22Rv1 (cell line): ENCODE data around the gene CPNE4.

ENCODE experiments used
- ZFX ChIP-seq: fragments of 450-650 bp; IDR thresholded peaks from 2 replicates; pipeline ENCODE4 v1.6.1; 2017; ENCODE audit warnings: antibody characterized with exemption, borderline replicate concordance
- TF ChIP-seq, protein P1 (sequence below): fragments of 450-650 bp; IDR thresholded peaks from 2 replicates; pipeline ENCODE4 v1.5.1; 2017; ENCODE audit warnings: mild to moderate bottlenecking

DNA sequence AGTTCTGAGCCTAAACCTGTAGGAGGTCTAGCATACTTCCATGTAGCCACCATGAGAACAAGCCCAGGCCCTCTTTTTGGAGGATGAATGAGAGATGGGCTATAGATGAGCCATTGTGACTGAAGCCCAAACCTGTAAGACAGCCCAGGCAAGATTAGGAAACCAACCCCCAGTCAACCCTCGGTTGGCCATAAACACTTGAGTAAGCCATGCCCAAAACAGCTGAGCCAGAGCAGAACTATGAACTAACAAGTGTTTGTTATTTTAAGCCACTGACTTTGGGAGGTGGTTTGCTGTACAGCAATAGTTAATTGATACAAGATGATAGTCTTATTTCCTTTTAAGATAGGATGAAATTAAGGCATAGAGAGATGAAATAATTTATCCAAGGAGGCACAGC, 12.4 kb upstream of the CPNE4 start:
- TF ChIP-seq, protein P1, sequence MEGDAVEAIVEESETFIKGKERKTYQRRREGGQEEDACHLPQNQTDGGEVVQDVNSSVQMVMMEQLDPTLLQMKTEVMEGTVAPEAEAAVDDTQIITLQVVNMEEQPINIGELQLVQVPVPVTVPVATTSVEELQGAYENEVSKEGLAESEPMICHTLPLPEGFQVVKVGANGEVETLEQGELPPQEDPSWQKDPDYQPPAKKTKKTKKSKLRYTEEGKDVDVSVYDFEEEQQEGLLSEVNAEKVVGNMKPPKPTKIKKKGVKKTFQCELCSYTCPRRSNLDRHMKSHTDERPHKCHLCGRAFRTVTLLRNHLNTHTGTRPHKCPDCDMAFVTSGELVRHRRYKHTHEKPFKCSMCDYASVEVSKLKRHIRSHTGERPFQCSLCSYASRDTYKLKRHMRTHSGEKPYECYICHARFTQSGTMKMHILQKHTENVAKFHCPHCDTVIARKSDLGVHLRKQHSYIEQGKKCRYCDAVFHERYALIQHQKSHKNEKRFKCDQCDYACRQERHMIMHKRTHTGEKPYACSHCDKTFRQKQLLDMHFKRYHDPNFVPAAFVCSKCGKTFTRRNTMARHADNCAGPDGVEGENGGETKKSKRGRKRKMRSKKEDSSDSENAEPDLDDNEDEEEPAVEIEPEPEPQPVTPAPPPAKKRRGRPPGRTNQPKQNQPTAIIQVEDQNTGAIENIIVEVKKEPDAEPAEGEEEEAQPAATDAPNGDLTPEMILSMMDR = no peak
- TF ChIP-seq ZFX = no peak
